GM11168 (cell line): ENCODE results near the gene DEGS2.
"Not testable (repeated sequence)": the region's sequence is repeated elsewhere in the genome, so short reads cannot be mapped to it uniquely, and the experiment has no call there.

Source experiments
- in situ Hi-C: fragments of 300-500 bp; cut with MboI; formaldehyde crosslinking; loops from one replicate; pipeline ENCODE4 v1.12.0; 2022; ENCODE audit warnings: low sequenced_read_pairs; ENCODE audit not compliant: unreplicated experiment

The DEGS2 gene

DNA sequence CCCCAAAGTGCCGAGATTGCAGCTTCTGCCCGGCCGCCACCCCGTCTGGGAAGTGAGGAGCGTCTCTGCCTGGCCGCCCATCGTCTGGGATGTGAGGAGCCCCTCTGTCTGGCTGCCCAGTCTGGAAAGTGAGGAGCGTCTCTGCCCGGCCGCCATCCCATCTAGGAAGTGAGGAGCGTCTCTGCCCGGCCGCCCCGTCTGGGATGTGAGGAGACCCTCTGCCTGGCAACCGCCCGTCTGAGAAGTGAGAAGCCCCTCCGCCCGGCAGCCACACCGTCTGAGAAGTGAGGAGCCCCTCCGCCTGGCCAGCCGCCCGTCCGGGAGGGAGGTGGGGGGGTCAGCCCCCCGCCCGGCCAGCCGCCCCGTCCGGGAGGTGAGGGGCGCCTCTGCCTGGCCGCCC lies 21.2 kb upstream of the DEGS2 start:
- in situ Hi-C loops = not testable (repeated sequence)

DNA sequence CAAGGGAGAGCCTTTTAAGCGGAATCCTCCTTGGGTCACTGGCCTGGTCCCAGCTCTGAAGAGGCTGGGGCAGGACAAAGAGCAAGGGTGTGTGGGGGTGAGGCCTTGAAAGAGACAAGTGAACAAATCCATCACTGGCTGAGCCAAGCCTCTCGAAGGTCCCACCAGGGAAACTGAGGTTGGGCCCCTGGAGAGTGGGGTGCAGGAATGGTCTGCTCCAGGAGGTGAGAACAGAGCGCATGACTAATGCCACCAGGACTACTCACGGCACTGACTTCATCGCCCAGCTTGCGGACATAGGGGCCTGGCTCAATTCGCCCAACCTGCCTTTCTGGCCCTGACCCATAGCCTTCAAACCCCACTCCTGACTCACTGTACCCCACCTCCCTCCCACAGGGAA lies 19.2 kb upstream of the DEGS2 start:
- in situ Hi-C loops = no loop called here

DNA sequence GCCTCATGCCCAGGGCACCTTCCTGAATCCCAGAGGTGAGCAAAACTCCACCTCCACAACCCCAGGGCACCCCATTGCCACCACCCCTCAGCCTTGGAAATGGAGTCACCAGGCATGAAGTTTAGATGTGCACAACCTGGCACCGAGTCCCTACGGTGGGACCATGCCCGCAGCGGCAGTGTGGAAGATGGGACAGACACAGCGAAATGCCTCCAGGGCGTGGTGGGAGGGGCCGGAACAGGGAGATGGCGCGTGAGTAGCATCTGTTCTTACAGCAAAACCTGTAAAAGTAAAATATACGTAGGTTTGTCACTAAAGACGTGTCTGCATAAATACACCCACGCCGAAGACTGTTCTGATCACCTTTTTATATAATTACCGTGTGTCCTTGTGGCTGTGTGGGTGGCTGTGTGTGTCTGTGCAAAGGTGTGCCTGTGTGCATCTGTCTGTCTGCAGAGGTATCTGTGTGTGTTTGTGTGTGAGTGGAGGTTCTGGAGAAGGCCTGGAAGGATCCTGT lies 17.4 kb upstream of the DEGS2 start:
- in situ Hi-C loops = no loop called here

DNA sequence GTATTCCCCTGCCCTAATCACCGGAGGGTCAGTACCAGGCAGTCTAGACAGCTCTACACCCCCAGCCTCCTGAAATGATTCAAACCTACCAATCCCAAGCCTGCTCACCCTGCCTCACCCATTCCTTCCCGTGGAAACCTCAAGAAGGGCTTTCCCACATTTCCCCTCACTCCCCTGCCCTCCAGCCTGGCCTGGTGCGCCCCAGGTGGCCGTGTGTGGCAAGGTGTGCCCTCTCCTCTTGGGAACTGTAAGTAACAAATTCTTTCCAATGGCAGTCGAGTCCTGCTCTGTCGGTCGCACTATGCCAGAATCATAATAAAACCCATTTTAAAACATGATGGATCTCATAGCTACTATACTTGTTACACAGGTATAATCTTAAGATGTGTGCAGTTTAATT lies 13.9 kb upstream of the DEGS2 start:
- in situ Hi-C loops = no loop called here

DNA sequence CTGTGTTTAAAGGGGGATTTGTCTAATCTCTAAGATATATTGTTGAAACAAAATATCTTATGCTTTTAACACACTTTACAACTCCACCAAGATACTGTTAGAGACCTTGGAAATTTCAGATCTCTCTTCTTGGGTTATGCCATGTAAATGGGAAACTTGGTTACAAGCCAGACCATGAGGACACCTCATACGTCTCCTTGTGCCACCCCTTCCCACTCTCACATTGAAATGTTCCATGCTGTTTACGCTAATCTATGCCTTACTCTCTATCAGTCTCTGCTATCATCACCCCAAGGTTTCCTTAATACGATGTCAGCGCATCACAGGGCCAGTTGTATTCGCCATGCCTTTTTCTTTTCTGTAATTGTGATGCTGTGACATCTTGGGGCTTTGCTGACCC lies 13.4 kb upstream of the DEGS2 start:
- in situ Hi-C loops = no loop called here

DNA sequence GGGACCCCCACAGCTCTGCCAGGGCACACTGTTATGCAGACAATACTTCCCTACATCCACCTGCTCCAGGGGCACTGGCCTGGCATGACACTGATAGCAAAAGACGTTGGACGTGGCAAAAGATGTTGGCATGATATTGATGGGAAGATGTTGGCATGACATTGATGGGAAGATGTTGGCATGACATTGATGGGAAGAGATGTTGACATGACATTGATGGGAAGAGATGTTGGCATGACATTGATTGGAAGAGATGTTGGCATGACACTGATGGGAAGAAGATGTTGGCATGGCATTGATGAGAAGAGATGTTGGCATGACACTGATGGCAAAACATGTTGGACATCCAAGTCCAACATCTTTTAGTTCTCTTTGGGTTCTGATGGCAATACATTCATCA lies 11.4 kb upstream of the DEGS2 start:
- in situ Hi-C loops = no loop called here

DNA sequence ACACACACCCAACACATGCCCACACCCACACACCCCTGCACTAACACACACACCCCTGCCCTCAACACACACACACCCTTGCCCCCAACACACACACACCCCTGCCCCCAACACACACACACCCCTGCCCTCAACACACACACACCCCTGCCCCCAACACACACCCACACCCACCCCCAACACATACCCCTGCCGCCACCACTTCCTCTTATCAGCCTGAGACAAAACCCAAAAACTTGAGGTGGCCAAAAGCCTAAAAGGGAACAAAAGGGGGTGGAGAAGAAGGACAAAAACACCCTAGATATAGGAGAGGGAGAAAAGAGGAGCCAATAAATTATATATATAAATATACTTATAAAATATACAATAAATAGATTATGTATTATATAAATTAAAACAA lies 9.1 kb upstream of the DEGS2 start:
- in situ Hi-C loops = no loop called here

DNA sequence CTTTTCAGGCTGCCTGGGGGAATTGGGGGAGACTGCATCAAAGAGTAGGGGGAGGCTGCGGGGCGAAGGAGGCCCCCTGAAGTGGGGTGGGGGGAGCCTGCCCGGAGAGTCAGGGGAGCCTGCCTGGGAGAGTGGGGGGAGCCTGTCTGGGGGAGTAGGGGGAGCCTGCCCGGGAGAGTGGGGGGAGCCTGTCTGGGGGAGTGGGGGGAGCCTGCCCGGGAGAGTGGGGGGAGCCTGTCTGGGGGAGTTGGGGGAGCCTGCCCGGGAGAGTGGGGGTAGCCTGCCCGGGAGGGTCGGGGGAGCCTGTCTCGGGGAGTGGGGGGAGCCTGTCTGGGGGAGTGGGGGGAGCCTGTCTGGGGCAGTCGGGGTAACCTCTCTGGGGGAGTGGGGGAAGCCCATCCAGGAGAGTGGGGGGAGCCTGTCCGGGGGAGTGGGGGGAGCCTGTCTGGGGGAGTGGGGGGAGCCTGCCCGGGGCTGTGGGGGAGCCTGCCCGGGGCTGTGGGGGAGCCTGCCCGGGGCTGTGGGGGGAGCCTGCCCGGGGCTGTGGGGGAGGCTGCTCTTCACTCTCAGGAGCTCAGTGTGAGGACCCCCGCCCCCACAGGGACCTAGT lies 6.5 kb upstream of the DEGS2 start:
- in situ Hi-C loops = no loop called here

DNA sequence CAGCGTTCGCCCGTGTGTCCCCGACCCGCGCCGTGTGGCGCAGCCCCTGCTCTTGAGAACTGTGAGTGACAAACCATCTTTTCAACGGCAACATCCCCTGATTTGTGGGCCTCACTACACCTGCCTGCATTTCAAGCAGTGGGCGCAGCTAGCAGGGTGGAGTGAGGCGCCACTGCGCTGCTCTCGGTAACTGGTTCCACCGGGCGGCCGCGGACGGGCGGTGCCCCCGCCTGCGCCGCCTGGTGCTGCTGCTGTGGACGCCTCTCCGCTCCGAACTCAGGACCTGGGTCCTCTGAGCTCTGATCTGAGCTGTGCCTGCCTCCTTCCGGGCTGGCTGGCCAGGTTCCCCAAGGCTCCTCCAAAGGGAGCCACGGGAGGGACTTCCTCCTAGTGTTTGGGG lies 5.9 kb upstream of the DEGS2 start:
- in situ Hi-C loops = no loop called here

DNA sequence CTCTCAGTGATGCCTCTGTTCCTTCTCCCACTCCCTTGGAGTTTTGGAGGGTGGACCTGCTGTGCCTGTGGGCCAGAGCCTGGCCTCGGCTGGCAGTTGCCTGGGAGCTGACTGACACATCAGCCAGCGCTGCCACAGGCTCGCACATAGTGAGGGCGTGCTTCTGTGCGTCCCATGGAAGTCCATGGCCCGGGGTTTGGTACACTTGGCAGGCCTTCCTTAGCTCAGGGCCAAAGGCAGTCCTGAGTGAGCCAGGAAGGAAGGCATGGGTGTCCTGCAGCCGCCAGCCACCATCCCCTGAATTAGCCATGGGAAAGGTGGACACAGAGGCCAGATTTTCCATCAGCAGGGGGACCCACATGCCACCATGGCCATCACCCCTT lies 1.1 kb upstream of the DEGS2 start:
- in situ Hi-C loops = no loop called here

DNA sequence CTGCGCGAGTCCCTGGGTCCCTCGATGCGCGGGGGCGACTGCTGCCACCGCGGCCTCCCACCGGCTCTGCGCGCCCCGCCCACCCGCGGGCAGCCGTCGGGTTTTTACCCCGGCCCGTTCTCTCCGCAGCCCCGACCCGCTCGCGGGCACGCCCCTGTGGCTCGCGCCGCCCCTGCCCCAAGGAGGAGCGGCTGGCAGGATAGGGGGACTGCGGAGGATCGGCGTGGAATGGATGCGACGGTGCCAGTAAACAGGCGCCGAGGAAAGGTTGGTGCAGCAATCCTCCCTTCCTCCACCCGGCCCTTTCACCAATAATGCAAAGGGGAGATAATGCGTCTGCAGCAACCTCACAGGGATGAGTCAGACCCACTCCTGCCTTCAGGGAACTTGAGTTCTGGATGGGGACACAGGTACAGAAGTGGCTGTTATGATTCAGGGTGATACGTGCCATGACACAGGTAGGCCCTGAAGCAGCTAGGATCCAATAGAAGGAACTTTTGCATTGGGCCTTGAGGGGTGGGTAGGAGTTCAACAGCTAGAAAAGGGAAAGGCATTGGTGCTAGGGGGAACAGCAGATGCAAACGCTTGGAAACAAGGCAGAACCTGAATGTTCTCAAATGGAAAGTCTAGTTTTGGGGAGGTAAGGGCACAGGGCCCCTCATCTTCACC lies 554 bp upstream of the DEGS2 start:
- in situ Hi-C loops = no loop called here

DNA sequence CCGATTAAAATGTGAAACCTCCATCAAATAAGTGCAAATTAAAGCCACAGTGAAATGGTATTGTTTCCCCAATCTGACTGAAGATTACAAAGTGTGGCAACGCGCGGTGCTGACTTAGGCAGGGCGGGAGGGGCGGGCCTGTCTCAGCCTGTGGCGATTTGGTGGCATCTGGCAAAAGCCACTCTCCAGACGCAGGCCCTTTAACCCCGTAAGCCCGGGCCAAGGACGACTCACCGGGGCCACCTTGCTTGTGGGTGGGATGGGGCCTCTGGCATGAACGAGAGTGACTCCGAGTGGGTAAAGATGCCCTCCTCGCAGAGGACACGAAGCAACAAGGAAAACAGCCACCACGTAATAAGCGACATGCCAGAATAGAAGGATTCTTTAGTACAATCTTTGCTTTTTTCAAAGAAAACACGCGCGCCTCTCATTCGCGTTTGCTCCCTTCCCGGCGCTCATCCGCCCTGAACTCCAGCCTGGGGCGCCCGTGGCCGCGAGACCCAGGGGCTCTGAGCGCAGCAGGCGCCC lies 815 bp downstream of the DEGS2 start:
- in situ Hi-C loops = no loop called here

DNA sequence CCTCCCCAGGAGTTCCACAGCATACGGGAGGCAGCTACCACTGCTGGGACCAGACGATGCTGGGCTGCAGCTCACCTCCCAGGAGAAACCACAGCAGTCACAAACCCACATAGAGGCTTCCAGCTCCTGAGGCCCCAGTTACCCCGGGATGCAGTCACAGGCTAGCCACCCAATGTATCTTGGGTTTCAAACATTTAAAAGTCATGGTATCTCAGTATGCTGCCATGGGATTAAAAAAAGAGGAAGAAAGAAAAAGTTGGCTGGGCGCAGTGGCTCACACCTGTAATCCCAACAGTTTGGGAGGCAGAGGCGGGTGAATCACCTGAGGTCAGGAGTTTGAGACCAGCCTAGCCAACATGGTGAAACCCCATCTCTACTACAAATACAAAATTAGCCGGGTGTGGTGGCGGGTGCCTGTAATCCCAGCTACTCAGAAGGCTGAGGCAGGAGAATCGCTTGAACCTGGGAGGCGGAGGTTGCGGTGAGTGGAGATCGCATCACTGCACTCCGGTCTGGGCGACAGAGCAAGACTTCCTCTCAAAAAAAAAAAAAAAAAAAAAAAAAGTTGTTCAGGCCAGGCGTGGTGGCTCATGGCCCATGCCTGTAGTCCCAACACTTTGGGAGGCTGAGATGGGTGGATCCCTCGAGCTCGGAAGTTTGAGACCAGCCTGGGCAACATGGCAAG lies 1.8 kb downstream of the DEGS2 start:
- in situ Hi-C loops = not testable (repeated sequence)

DNA sequence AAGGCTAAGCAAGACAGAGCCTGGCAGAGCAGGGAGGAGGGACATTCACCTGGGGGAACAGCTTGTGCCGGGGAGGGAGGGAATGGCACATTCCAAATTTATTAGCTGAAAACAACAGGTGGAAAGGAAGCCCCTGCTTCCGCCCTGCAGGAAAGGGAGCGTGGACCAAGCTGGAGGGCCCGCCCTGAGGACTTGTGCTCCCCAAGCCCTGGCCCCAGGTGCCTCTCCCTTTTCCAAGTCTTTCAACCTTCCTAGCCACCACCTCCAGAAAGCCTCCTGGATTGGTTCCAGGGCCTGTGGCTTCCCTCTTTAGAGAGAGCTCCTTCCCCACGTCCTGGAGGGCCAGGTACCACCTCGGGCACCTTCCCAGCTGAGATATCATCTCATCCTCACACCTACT lies 2.7 kb downstream of the DEGS2 start:
- in situ Hi-C loops = no loop called here

DNA sequence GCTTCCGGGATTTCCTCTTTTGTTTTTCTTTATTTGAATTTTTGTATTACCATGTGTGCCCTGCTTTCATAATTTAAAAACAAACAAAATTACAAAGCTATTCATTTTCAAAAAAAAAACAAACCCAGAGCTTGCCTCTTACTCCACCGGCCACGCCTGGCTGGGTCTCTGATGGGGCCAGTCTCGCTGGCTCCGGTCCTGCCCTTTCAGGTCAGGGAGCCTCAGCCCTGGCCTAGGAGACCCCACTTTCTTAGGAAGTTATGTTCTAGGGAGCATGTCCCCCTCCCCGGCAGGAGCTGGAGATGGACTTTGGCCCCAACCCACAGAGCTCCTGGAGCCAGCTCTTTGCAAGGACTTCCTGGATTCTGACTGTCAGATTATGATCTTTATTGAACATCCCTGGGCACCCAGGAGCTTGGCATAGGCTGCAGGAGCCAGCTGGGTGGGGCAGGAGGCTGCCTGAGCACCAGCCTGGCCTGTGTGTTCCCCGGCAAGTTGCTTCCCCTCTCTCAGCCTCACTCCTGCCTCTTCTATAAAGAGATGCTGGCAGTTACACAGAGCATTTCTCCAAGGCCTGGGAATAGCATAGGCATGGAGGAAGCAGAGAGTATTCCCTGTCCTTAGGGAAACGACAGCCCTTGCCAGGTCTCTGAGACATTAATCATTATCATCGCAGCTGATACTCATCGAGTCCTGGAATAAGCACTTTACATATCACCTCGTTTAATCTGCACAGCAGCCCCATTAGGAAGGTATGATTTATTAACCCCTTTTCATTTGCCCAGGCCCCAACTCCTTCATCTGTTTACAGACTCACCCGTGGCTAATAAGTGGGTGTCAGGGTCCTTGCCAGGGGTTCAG lies 3.5 kb downstream of the DEGS2 start:
- in situ Hi-C loops = no loop called here

DNA sequence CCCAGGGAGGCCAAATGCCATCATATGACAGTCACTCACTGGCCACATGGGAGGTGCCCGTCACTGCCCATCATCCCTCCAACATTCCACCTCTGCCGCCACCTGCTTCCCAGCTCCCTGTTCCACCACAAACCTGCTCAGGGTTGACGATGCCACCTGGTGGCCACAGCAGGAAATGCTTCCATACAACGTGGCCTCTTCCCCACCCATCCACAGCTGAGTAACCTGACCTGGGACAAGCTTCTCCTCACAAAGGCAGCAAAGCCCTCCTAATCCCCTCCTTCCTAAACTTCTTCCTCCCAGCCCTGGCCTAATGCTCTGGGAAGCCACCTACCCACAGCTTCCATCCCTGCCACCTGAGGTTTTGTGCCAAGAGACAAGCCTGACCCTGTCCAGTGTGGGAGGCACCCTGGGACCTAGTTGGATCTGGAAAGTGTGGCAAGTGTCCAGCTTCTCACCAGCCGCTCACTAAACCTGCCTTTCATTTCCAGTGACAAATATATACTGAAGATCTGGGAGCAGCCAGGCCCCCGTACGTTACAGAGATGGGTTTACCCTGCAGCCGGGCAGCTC lies 4.3 kb downstream of the DEGS2 start:
- in situ Hi-C loops = no loop called here

DNA sequence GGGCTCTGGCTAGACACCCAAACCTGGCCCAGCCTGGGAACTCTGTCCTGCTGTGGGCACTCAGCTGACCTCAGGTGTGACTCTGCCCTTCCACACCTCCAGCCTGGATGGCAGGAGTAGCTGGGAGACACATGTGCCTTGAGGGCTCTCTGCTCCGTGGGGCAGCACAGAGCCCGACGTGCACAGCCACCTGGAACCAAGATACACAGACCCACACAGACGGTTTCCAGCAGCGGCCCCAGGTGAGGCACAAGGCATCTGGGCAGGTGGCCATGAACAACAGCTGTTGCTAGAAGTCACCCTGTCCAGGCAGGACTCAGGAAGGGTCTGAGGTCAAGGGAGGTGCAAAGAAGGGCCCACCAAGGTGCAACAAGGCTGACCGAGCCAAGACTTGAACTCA lies 5.9 kb downstream of the DEGS2 start:
- in situ Hi-C loops = no loop called here

DNA sequence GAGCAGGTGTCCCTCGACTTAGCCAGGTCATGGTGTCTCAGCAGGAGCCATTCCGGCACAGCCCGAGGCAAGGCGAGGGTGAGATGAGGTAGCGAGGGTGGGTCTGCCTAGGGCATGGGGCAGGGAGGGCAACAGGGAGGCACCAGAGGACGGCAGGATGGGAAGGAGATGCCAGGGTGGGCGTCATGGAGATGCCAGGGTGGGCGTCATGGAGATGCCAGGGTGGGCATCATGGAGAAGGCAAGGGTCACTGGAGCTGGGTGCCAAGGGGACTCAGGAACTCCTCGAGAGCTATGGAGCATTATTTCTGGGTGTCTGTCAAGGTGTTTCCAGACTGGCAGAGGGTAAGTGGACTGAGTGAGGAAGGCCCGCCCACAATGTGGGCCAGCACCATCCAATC lies 7.4 kb downstream of the DEGS2 start:
- in situ Hi-C loops = no loop called here

DNA sequence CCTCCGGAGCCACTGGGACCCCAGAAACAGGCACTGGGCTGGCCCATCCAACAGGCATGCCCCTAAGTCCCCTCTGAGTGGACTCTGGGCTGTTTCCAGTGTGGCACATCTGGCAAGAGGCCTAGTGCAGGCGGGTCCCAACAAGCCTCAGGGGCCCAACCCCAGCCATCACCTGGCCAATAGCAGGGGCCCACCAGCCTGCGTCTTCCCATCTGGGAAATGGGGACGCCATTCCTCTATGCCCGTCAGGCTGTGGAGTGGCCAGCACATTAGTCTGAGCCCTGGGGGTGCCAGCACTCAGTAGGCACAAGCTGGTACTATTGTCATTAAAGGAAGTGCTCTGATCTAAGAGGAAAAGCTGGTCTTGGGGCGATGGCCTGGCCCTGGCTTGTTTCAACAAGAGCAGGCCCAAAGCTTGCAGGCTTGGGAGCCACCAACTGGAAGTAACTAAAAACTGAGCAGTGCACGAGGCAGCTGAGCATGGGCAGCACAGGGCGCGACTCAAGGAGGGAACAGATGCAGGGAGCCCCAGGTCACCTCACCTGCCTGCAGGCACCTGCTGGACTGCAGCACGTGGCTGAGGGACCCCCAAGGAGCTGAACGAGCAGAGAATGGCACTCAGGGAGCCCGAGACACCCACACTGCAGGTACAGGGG lies 8.4 kb downstream of the DEGS2 start:
- in situ Hi-C loops = no loop called here
